NAMALWA (cell line): ENCODE measurements around the gene SYT15.

Source experiments
- DNase-seq: peaks from one replicate; pipeline ENCODE4 v3.0.0-alpha.2; 2015; ENCODE audit warnings: low spot score

The SYT15 gene

GRCh38 chr10:46544989-46545791 lies 33.7 kb upstream of the SYT15 start:
- DNase-seq: peak; percentile 68

DNA sequence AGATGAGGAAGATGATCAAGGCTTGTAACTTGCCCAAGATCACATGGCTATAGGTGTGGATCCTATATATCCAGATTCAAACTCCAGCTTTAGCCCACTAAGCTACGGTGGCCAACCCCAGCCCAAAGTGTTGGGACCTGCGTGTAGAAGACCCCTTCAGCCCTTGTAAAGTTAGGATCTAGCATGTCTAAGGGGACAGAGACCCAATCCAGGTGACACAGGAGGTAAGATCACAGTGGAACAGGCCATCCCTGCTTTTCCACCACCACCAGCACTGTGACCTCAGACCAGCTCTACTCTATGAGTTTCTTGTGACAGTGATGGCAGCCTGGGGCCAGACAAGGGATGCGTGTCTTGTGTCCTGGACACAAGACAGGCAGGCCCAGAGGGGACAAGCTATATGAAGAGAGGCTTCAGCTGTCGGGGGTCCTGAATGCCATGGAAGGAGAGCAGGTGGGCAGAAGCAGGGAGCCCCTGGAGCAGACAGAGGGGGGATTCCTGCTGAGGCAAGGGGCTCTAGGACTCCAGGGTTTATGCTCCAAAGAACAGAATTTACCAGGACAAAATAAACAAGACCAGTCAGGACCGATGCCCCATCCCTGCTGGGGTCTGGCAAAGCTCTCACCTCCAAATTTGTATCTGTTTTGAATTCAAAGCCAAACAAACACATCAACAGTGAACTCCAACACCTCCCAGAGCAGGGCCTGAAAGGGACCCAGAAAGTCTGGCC lies 32.9 kb upstream of the SYT15 start:
- no peak for DNase-seq

DNA sequence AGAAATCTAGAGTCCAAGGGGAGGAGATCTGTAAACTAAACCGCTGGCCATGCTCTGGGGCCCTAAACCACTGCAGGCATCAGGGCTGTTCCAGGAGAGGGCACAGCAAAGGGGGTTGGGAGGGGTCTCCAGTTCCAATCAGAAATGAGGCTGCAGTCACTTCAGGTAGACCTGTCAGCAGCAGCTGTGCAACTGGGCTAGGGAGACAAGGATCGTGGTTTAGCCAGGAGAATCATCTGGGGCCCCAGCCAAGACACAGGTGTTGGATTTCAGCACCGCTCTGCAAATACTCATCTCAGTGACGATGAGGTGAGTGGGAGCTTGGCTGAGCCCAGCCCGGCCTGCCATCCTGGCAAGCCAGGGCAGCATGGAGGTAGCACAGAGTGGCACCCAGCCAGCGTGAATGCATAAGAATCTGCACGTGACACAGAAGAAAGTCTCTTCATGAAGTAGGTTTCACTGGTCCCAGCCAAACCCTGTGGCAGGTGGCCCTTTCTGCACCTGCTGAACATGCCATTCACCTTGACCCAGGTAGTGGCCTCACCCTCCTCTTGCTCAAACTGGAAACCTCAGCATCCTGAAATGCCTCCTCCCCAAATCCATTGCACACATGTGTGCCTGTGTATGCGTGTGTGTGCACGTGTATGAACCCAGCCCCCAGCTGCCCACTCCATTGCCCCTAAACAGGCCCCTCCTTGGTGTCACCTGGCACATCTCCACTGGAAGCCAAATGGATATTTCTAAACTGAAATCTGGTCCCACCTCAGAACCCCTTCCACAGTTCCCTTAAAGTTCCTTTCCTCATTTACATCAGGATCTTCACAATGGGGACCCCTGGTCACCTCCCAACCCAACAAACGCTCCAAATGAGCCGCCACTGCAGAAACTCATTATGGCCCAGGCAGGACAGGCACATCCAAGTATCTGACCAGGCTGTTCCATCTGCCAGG lies 32.1 kb upstream of the SYT15 start:
- no peak for DNase-seq

DNA sequence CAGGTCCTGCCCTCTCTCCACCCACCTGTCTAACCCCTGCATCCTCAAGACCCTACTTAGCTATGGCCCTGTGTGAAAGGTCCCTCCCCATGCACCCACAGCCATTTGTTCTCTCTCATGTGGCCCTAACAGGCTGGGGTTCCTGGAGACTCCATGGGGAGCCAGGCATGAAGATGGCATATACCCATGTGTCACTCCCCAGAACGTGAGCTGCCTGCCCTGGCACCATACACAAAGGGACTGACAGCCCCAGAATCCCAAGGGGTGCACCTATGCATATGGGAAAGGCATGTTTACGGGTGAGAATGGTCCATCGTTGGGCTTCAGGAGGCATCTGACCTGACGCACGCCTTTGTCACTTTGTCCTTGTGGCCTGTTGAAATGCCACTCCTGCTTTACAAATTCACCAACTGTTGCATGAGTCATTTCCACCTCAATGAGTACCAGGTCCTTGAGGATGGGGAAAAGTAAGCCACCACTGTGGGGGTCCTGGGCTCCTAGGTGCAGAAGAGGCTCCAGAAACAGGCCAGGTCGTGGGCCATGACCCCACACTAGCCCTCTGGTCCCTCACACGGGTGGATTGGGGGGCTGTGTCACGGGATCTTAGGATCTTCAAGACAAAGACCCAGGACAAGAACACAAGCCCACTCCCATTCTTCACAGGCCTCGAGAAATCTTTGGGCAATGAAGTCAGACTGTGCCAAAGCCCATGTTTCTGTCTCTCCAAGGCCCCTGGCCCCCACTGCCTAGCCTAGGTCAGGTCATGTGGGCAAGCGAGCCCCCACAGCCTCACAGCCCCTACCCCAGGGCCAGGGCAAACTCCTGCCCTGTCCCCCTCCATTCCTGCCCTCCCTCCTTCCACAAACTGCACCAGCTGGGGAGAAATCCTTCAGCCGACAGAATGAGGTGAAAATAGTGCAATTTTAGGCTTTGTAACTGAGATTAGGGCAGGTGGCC lies 31.1 kb upstream of the SYT15 start:
- no peak for DNase-seq

DNA sequence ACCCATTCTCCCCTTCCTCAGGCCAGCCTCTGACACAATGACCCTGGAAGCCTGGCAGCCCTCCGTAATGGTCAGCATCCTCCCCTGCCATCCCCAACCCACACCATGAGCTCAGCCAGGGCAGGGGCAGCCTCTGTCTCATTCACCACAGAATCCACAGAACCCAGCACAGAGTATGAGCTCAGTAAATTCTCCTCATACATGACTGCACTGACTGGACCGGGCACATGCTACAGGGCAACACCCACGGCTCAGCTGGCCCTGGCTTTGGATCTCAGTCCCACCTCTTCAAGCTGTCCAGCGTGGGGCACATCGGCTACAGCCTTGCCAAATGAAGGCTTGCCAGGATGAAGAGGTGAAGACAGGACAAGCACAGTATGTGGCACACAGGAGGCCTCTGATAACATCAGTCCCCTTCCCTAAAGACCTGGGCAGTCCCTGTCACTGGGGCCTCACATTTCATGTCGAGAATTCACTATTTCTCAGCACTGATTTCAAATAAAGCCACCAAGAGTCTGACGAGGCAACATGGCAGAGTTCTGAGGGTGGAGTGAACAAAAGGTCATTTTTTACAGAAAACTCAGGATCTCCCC lies 30.3 kb upstream of the SYT15 start:
- no peak for DNase-seq

- DNase-seq: no peak
These were observed 29.5 kb upstream of the SYT15 start for GRCh38 chr10:46549171-46550075.

DNA sequence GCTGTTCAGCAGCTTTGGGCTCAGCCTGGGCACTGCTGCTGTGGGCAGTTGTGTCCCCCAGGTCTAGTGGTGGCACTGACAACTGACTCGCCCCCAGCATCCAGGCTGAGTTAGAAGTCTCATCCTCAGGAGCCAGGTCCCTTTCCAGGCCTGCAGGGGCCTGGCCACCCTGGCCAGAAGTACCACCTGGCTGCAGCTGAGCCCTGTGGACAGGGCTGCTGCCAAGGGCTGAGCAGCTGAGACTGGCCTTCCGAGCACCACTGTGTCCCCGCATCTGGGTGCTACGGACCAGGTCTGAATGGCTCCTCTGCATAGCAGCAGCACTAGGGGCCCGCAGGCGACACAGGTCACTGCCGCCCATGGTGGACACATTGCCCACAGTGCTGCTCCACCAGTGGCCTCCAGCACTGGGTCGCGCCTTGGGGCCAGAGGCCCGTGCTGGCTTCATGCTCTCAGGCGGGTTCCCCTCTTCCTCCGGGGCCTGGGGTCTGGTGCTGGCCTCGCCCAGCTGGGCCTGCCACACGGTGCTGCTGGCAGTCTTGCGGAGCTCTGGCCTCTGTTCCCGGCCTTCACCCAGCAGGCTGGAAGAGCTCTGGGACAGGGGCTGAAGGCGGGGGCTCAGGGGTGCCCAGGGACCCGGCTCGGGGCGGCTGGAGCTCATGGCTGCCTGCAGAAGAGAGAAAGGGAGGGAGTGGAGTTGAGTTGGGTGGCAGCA lies 28.7 kb upstream of the SYT15 start:
- DNase-seq: no peak

DNA sequence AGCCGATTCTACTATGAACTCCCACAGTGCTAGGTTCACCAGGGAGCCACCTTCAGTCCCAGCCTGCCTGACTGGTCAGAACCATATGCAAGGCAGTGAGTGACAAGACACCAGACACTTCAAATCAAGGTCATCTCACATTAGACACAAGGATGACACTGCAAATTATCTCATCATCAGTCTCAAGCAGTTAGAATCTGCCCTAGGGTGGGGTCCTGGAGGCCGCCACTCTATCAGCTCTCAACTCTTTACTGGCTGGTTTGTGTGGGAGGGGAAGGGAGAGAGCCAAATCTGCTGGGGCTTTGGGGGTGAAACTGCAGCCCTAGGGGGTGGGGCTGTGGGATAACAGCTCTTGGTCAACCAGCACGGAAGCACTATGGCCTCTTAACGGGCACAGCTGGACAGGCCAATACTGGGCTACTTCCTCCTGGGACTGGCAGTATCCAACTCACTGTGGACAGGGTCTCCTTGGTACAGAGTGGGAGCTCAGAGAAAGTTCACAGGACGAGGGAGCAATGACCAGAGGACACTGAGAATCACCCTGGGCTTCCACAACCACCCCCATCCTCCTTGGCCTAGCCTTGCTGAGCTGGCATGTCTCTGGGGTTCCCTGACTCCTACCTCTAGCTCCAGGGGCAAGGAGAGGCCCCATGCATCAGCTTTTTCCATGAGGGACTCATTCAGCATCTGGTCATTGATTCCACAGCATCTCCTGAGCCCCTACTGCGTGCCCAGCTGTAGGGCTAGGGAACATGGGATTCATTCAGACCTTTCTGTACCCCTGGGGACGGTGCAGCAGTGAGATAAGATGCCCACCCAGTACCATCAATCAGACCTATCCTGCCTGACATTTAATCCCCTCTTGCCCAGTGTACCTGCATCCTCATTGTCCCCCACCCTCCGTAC lies 27.9 kb upstream of the SYT15 start:
- no peak for DNase-seq

DNA sequence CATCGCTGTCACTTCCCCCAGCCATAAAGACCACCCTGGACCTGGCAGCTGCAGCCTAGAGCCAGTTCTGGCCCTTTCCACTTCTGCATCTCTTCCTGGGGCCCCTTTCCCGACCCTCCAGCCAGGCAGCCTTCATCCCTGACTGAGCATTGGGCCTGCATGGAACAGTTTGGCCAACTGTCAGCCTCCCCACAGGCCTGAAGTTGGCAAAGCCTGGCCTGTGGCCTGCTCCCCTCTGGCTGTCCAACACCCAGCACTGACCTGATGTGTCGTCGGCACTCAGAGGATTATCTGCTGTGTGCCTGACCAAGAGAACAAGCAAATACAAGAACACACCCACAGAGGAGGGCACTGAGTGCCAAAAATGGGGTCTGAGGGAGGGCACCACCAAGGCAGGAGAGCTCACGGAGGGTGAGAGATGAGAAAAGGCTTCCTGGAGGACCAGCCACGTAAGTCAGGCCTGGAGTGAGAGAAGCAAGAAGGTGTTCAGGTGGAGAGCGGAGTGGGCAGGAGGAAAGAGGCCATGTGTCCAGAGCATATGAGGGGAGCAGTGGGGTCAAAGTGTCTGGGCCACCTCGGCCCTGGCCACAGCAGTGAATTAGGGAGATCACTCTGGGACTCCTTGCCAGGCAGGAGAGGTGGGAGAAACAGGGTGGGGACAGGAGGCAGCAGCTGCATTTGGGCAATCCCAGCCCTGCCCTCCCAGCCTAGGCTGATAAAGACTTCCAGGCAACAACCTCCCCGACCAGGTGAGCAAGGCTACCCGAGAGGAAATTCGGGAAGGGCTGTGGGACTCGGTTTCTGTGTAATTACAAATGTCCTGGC lies 27.0 kb upstream of the SYT15 start:
- no peak for DNase-seq

DNA sequence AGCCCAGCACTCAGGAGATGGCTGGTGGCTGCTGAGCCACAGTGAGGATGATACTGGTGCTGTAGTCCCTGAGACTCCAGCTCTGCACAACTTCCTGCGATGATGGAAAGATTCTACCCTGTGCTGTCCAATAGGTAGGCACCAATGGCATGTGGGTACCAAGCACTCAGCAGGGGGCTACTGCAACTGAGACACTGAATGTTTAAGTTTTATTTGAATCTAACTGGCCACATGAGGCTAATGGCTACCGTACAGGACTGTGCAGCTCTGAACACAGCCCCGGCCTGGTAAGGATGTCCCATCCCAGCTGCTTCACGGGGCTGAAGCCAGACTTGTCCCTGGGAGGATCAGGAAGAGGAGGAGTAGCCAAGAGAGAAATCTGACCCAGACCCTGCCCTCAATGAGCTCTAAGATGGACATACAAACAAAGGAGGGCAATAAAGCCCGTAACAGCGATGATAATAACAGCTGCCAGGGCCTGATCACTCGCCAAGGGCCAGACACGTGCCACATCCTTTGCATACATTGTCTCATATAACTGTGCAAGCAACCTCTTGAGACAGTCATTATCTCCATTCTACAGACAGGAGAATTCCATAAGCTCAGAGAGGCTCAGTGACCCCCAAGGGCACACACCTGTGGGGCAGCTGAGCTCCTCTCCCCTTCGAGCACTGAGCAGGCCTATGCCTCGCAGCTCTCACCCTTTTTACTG lies 26.2 kb upstream of the SYT15 start:
- DNase-seq: no peak

DNA sequence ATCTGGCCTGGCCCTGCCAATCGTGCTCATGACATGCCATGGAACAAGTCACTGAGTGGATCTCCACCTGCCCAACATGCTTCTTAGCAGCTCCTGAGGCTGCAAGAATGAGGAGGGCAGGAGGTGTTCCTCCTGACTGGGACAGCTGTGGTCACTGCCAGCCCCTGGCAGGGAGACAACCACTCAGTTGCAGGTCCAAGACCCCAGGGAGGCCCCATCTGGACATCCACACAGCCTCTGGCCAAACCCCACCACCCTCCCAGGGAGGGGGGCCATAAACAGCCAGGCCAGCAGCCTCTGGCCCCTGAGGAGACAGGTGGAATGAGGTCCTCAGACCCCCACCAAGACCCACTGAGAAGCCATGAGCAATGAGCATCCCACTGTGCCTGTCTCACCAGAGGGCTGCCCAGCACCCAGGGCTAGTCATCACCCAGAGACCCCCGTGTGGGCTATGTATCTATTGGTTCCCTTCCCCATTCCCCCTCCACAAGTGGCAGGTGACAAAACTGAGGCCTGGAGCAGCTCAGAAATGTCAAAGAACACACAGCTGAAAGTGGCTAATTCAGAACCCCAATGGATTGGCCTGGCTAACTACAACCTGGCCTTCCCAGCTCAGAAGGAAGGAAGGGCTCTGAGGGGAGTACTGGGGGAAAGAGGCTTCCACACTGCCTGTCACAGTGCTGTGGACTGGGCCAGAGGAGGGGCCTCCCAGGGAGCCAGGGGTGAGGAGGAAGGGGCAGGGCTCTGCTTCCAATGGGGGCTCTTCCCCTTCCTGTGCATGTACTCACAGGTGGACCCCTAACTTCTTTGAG lies 25.5 kb upstream of the SYT15 start:
- no peak for DNase-seq

DNA sequence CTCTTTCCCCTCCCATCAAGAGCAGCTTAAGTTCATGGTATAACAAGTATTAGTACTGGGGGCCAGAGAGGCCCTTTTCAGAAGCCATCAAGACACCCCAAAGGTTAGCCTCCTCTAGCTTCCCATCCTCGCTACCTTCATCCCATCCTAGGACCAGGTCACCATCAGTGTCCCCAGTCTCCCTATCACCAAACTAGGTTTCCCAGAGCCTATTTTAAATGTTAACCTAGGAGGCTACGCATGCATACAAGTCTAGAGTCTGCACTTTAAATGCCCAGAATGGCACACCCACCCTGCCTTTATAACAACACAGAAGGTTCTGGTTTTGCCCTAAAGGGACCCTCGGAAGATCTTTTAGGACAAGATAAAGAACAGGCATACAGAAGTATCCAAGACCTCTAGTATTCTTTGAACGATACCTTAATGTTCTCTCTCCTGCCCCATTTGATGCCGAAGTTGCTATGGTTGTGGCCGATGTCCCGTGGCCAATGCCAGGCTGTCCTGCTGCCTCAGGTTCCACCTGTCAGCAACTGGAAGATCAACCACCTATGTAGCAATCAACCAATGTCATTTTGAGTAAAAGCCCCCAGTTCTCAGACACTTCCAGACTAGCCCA lies 24.7 kb upstream of the SYT15 start:
- DNase-seq: no peak

DNA sequence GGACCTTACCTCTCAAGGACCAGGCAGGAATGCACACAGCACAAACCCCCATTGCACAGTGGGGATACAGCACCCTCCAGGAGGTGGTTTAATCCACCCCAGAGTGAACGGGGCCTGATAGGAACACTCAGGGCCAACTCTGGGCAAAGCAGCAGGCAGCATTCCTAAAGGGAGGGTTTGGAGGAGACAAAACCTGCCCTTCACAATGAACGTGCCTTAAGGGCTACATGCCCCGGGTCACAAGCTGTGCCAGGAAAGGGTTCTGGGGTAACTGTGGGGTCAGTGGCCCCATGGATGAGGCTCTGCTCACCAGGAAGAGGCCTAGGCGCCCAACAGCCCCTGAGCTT lies 23.6 kb upstream of the SYT15 start:
- DNase-seq: no peak

GRCh38 chr10:46555713-46556514 lies 23.0 kb upstream of the SYT15 start:
- DNase-seq: no peak
